DMS153 treated with DMSO at 0.1 percent for 48 hours (cell line): Measurements from ENCODE around the gene ERAS.
"Not testable (repeated sequence)": the region's sequence is repeated elsewhere in the genome, so short reads cannot be mapped to it uniquely, and the experiment has no call there.

Experiments
- DNase-seq: peaks from one replicate; lab custom pipeline; 2025; ENCODE audit not compliant: unreplicated experiment; lab: John Stamatoyannopoulos, UW

The ERAS gene

GRCh38 chrX:48831136-48831908 lies 5.0 kb downstream of the ERAS start:
- no peak for DNase-seq

GRCh38 chrX:48831909-48832291 lies 5.6 kb downstream of the ERAS start:
- DNase-seq = no peak

- no peak for DNase-seq
Measured at GRCh38 chrX:48833542-48834138, 7.3 kb downstream of the ERAS start.

- no peak for DNase-seq
Measured at GRCh38 chrX:48834383-48834709, 8.0 kb downstream of the ERAS start.

GRCh38 chrX:48835524-48836329 lies 9.4 kb downstream of the ERAS start, which contains the start of gene PCSK1N:
PCSK1N (minus strand) TSS chrX:48835610; CDS start chrX:48835532, 78 bp downstream.
- no peak for DNase-seq

- DNase-seq = no peak
Measured at GRCh38 chrX:48839686-48840085, 13.4 kb downstream of the ERAS start.

GRCh38 chrX:48848847-48849246 lies 22.5 kb downstream of the ERAS start:
- no peak for DNase-seq

- DNase-seq = no peak
Measured at GRCh38 chrX:48852857-48853256, 26.5 kb downstream of the ERAS start.

GRCh38 chrX:48853494-48853893 lies 27.2 kb downstream of the ERAS start:
- DNase-seq = not testable (repeated sequence)

GRCh38 chrX:48854121-48854804 lies 27.9 kb downstream of the ERAS start:
- not testable (repeated sequence) for DNase-seq

- DNase-seq = no peak
Measured at GRCh38 chrX:48854898-48855297, 28.6 kb downstream of the ERAS start.

GRCh38 chrX:48864210-48864609 lies 37.9 kb downstream of the ERAS start:
- no peak for DNase-seq

- not testable (repeated sequence) for DNase-seq
Measured at GRCh38 chrX:48872017-48872416, 45.7 kb downstream of the ERAS start.

GRCh38 chrX:48876944-48877343 lies 50.6 kb downstream of the ERAS start:
- not testable (repeated sequence) for DNase-seq
